ENCODE data around the gene SLC7A8. TPM values are rescaled to one million over a fixed set of nuclear protein-coding genes. Genes with fewer than 3 reads are reported as not detected.

The SLC7A8 gene
- total and polyA plus RNA-seq, 10 of the 15 experiments (the other 5 are each of a cell fraction or from before 2014, with no cell fraction given), result 0.06 to 0.28 (median 0.21) TPM; not detected in 7

GRCh38 chr14:23228812-23229211, 45.4 kb upstream of the SLC7A8 start:
- FAIRE-seq (no peak), DNase-seq (ENCODE audit: low read depth, low spot score) (no peak), ATAC-seq (no peak)
- Histone ChIP-seq H3K4me3 (no peak overlapping the region), H3K79me2 (ENCODE audit: control insufficient read depth, insufficient read depth, low read length) (no peaks in the 10 kb centered on the region), H3K4me1 (ENCODE audit: control insufficient read depth, insufficient read depth, low read length) (no peaks in the 10 kb centered on the region), H3K4me2 (ENCODE audit: control insufficient read depth, insufficient read depth) (no peak overlapping the region), H3K9me3 (replicated peaks; ENCODE audit: control insufficient read depth, insufficient read depth, low read length) (no peaks in the 10 kb centered on the region), H2AFZ (ENCODE audit: control insufficient read depth, low read depth, low read length) (no peak overlapping the region), H4K20me1 (ENCODE audit: control insufficient read depth, insufficient read depth) (no peaks in the 10 kb centered on the region), H3K36me3 (ENCODE audit: control insufficient read depth in 2 of 2, insufficient read depth in 2 of 2, low read length in 1 of 2) (no peaks in the 10 kb centered on the region), H3K27me3 (replicated peaks in 1 of 2; ENCODE audit: control insufficient read depth in 2 of 2, insufficient read depth in 2 of 2, low read length in 1 of 2) (no peaks in the 10 kb centered on the region), H3K9ac (ENCODE audit: control insufficient read depth, insufficient read depth, low read length) (no peak overlapping the region), H3K27ac (ENCODE audit: control insufficient read depth, insufficient read depth) (no peak overlapping the region)
- SMC1A ChIA-PET (ENCODE audit: uncharacterized antibody, unreplicated experiment), result no interaction called here
- RAD21 ChIA-PET (ENCODE audit: unreplicated experiment), result no interaction called here
- in situ Hi-C loops (cut with MboI) (no loop called here), intact Hi-C loops (cut with micrococcal nuclease; ENCODE audit: unreplicated experiment) (no loop called here)
- POLR2A ChIA-PET, result no interaction called here
- no TSS peak for BruUV-seq (replicated peaks)
- CTCF ChIA-PET, result no interaction called here
- 0% methylated on average over 1 of the region's 1 CpG for WGBS (ENCODE audit: insufficient coverage, insufficient replicate concordance, low lambda C conversion rate, missing lambda C conversion rate)
- no peak for TF ChIP-seq POLR2AphosphoS2 (IDR thresholded peaks at IDR 0.05; ENCODE audit: low read depth, low read length)
- TF ChIP-seq GATAD2B (conservative IDR thresholded peaks at IDR 0.05; ENCODE audit: low read depth), result no peak
- TF ChIP-seq SIN3A (IDR thresholded peaks at IDR 0.05; ENCODE audit: low read depth, low read length), result no peak
- TF ChIP-seq FOXM1 (IDR thresholded peaks at IDR 0.05; ENCODE audit: low read depth, low read length), result no peak
- TF ChIP-seq USF1 (IDR thresholded peaks at IDR 0.05; ENCODE audit: borderline replicate concordance, extremely low read length, insufficient read depth, low read depth, low read length), result no peak
- no peak for TF ChIP-seq POLR2AphosphoS5 (IDR thresholded peaks at IDR 0.05; ENCODE audit: low read length)

- H3K36me3 ChIP-seq (ENCODE audit: control insufficient read depth in 2 of 2, insufficient read depth in 2 of 2, low read length in 1 of 2), result no peaks in the 10 kb centered on the region
- 3% methylated on average over 4 of the region's 4 CpGs for WGBS (ENCODE audit: insufficient coverage, insufficient replicate concordance, low lambda C conversion rate, missing lambda C conversion rate)
- DNase-seq (ENCODE audit: low read depth, low spot score), result no peak
- CTCF ChIA-PET, result interaction anchor here (1.3 to 1.6 kb wide), 2 partner anchors 10 to 107 kb away, joined by 3 to 4 read pairs; partner anchors contain the start of gene RNF212B
- POLR2A ChIA-PET, result no interaction called here
- in situ Hi-C loops (cut with MboI) (no loop called here), intact Hi-C loops (cut with micrococcal nuclease; ENCODE audit: unreplicated experiment) (no loop called here)
- no peaks in the 10 kb centered on the region for H3K4me1 ChIP-seq (ENCODE audit: control insufficient read depth, insufficient read depth, low read length)
- RAD21 ChIA-PET (ENCODE audit: unreplicated experiment), result no interaction called here
- SMC1A ChIA-PET (ENCODE audit: uncharacterized antibody, unreplicated experiment), result interaction anchor here (0.9 kb wide), 1 partner anchor 32 kb away, joined by 3 read pairs; no protein-coding TSS in a partner anchor
- no TSS peak for BruUV-seq (replicated peaks)
- FAIRE-seq, result no peak
- H3K4me3 ChIP-seq, result no peak overlapping the region
- H3K4me2 ChIP-seq (ENCODE audit: control insufficient read depth, insufficient read depth), result no peak overlapping the region
- H3K9me3 ChIP-seq (replicated peaks; ENCODE audit: control insufficient read depth, insufficient read depth, low read length), result no peaks in the 10 kb centered on the region
- no peak for ATAC-seq
- H4K20me1 ChIP-seq (ENCODE audit: control insufficient read depth, insufficient read depth), result no peaks in the 10 kb centered on the region
- H2AFZ ChIP-seq (ENCODE audit: control insufficient read depth, low read depth, low read length), result no peak overlapping the region
- no peak overlapping the region for H3K9ac ChIP-seq (ENCODE audit: control insufficient read depth, insufficient read depth, low read length)
- H3K79me2 ChIP-seq (ENCODE audit: control insufficient read depth, insufficient read depth, low read length), result no peaks in the 10 kb centered on the region
- no peak overlapping the region for H3K27ac ChIP-seq (ENCODE audit: control insufficient read depth, insufficient read depth)
- H3K27me3 ChIP-seq (replicated peaks in 1 of 2; ENCODE audit: control insufficient read depth in 2 of 2, insufficient read depth in 2 of 2, low read length in 1 of 2), result no peaks in the 10 kb centered on the region
- TF ChIP-seq ZBED1 (IDR thresholded peaks at IDR 0.05; ENCODE audit: borderline replicate concordance), result no peak
- no peak for TF ChIP-seq MEF2B (IDR thresholded peaks at IDR 0.05; ENCODE audit: partially characterized antibody, poor library complexity, severe bottlenecking)
- no peak for TF ChIP-seq NFIC (IDR thresholded peaks at IDR 0.05; ENCODE audit: low read depth, low read length)
- TF ChIP-seq CHD2 (IDR thresholded peaks at IDR 0.05; ENCODE audit: borderline replicate concordance, low read depth, low read length), result no peak
- TF ChIP-seq ZNF274 (IDR thresholded peaks at IDR 0.05; ENCODE audit: insufficient read depth, insufficient read length), result no peak
- no peak for TF ChIP-seq SP1 (IDR thresholded peaks at IDR 0.05; ENCODE audit: low read depth, low read length)
- no peak for TF ChIP-seq BACH1 (IDR thresholded peaks at IDR 0.05; ENCODE audit: borderline replicate concordance)
- TF ChIP-seq BHLHE40 (IDR thresholded peaks at IDR 0.05; ENCODE audit: borderline replicate concordance in 1 of 2, low read depth in 2 of 2, low read length in 1 of 2), result no peak
- TF ChIP-seq ZNF592 (IDR thresholded peaks at IDR 0.05), result no peak
Measured at GRCh38 chr14:23227566-23227965, 44.1 kb upstream of the SLC7A8 start.

All from GM12878 (cell line).